ENCODE measurements around the gene LSP1.
"Not testable (repeated sequence)": the region's sequence is repeated elsewhere in the genome, so short reads cannot be mapped to it uniquely, and the experiment has no call there.

Gene LSP1

GRCh38 chr11:1864831-1865665, 12.2 kb downstream of the LSP1 start:
- DNase-seq (ENCODE audit: low read depth), result no peak

GRCh38 chr11:1866226-1866625, 13.3 kb downstream of the LSP1 start:
- DNase-seq (ENCODE audit: low read depth), result no peak

GRCh38 chr11:1866776-1867175, 13.9 kb downstream of the LSP1 start:
- no peak for DNase-seq (ENCODE audit: low read depth)

DNA sequence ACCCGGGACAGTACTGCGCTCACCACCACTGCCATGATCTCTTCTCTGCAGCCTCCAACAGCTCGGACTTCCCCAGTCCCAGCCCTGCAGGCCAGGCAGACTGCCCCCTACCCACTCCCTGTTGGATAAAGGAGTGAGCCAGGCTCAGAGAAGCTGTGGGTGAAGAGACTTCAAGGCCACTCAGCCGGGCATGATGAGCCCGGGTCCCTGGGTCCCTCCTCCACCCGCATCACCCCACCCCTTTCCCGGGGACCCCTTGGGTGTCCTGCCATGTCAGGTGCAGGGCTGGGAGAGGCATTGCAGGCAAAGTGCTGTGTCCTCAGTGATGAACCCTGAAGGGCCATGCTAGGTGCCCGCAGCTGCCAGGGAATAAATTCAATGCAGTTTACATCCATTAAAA, 14.5 kb downstream of the LSP1 start:
- no peak for DNase-seq (ENCODE audit: low read depth)

DNA sequence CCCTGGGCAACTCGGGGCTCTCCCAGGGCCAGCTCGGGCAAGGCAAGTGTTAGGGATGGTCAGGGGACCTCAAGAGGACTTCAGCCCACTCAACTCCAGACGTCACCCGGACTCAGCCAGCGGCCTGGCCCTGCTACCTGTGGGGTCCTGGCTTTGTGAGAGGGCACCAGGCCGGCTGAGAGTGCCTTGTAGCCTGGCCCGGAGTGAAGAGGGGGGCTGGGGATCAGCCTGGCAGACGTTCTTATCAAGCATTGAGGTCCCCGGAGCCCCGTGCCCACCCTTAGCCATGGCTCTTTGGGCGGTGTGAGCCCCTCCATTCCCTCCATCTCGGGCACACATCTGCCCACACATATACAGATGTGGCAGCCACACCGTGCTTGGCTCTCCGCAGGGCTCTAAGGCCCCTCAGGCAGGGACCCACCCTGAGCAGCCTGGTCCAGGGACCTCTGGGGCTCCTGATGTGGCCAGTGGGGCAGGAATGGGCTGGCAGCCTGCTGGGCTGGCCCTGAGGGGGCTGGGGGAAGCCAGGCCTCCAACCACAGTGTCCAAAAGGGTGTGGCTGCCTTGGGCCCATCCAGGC, 15.3 kb downstream of the LSP1 start:
- no peak for DNase-seq (ENCODE audit: low read depth)

DNA sequence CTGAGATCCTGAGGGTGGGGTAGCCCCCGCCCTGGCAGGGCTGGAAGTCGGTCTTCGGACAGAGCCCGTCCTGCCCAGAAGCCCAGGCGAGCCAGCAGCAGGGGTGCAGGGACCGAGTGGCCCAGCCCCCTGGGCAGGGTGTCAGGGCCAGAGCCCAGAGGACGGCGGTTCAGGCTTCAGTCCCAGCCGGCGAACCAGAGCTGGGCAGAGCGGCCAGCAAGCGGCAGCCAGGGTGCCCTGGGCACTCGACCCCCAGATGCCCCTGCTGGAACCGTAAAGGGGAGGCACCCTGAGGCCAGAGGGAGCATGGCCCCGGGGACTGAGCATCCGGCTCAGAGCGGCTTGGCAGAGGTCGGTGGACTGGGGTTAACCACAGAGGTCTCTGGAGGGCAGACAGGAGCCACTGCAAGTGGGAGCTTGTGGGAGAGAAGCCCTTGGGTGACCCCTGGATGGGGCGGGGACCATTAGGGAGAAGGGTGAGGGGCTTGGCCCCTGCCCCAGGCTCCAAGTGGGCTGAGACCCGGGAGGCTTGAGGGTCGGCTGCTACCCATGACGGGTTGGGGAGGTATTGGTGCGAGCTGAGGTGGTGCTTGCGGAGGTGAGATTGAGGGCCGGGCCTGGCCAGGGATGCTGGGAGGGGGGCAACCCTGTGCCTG, 15.9 kb downstream of the LSP1 start:
- DNase-seq (ENCODE audit: low read depth), result no peak

DNA sequence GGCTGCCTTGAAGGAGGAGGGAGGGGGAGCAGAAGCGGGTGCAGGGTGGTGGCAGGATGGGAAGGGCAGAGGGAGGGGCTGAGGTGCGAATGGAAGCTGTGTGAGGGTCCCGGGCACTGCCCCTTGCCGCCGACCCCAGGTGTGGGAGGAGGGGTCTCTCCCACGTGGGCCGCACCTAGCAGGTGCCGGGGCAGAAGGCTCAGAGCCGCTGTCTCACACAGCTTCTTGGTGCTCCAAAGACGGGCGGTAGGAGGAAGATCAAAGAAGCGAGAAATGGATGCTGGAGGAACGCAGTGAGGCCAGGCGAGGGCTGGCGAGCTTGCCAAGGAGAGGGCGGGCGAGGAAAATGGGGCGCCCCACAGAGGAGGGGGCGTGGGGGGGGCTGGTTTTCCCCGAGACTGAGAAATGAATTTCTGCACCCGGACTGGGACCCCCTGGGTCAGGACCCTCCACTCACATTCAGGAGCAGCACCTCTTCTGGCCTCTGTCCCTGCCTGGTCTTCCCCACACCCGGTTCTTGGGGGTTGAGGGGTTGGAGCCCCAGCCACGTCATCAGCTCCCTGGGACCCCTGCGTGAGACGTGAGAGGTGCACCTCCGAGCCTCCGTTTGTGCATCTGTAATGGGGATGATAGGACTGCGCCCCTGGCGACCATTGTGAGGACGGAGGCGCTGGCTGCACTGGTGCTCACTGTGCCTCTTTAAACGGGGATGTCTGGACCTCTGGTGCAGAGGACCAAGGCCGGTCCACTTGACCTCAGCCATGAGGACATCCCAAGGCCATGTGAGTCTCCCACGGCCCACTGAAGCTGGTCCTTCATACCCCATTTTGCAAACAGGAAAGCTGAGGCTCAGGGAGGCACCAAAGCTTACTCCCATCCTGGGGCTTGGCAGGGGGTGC, 16.8 kb downstream of the LSP1 start:
- no peak for DNase-seq (ENCODE audit: low read depth)

GRCh38 chr11:1870326-1870696, 17.4 kb downstream of the LSP1 start:
- DNase-seq (ENCODE audit: low read depth), result no peak

DNA sequence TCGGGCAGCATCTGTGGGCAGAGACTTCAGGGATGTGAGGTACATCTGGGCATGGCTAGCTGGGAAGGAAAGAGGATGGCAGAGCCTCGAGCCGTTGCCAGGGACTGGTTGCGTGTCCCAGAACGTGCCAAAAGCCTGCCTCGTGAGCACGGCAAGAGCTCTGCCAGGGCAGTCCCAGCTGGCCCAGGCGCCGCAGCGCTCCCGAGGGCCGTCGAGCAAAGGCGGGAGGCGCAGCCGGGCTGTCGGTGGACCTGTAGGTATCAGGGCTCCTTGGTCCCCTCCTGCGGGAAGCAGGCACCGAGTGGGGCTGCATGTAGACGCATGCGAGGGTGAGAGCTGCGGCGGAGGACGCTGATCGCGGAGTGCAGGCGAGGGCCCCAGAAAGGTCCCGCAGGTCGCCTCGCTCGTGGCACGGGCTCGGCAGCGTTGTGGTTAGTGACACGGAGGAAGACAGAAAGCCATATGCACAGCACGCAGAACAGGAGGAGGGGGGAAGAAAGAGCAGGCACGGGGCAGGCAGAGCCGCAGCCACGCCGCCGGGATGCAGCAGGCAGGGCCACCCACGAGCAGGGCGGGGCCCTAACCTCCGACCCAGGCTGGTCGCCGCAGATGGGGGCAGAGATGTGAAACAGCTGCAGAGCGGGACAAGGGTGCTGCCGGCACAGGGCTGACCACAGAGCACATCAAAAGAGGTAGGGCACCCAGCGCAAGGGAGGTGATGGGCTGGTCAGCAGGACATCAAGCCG, 18.0 kb downstream of the LSP1 start:
- no peak for DNase-seq (ENCODE audit: low read depth)

GRCh38 chr11:1871531-1871930, 18.6 kb downstream of the LSP1 start:
- no peak for DNase-seq (ENCODE audit: low read depth)

DNA sequence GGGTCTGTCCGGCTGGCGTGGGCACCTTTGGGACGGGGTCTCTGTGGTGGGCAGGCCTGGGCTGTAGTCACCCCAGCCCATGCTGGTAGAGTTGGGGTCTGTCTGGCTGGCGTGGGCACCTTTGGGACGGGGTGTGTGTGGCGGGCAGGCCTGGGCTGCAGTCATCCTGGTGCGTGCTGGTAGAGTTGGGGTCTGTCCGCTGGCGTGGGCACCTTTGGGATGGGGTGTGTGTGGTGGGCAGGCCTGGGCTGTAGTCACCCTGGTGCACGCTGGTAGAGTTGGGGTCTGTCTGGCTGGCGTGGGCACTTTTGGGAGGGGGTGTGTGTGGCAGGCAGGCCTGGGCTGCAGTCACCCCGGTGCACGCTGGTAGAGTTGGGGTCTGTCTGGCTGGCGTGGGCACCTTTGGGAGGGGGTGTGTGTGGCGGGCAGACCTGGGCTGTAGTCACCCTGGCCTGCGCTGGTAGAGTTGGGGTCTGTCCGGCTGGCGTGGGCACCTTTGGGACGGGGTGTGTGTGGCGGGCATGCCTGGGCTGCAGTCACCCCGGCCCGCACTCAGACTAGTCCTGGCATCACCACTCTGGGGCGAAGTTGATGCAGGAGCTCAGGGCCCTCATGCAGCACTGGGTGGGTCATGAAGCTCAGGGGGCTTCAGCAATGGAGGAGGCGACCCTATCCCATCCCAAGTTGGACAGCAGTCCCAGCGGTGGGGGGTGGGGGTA, 19.5 kb downstream of the LSP1 start:
- no peak for DNase-seq (ENCODE audit: low read depth)

- DNase-seq (ENCODE audit: low read depth), result peak; percentile 64
Measured at GRCh38 chr11:1873048-1873812, 20.3 kb downstream of the LSP1 start.

GRCh38 chr11:1873813-1874150, 20.9 kb downstream of the LSP1 start:
- DNase-seq (ENCODE audit: low read depth), result not testable (repeated sequence)

DNA sequence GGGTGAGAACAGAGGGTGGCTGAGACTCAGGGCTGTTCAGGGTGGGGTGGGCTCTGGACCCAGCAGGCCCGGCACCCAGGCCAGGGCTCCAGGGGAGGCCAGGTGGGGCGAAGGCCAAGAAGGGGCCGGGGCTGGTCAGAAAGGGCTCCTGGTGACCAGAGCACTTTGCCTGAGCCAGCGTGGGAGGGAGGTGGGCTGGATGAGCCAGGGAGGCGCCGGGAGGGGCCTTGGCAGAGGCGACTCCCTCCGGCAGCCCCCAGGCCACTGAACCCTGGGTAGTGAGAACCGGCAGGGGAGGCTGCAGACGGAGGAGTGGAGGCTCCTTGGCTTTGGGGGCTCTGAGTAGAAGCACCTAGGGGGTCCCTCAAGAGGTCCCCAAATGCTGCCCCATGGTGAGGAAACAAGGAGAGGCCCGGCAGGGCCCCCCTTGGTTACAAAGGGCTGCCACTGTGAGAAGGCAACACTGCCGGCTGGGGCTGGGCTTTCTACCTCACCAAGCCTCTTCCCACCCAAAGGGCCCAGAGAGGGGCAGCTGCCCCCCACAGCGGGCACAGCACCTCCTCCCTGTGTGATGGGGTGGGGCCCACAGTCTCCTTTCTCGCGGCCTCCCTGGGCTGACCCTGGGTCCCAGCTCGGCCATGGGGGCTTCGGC, 21.7 kb downstream of the LSP1 start:
- DNase-seq (ENCODE audit: low read depth), result not testable (repeated sequence)

- DNase-seq (ENCODE audit: low read depth), result peak; percentile 21
Measured at GRCh38 chr11:1875093-1875850, 22.4 kb downstream of the LSP1 start.

DNA sequence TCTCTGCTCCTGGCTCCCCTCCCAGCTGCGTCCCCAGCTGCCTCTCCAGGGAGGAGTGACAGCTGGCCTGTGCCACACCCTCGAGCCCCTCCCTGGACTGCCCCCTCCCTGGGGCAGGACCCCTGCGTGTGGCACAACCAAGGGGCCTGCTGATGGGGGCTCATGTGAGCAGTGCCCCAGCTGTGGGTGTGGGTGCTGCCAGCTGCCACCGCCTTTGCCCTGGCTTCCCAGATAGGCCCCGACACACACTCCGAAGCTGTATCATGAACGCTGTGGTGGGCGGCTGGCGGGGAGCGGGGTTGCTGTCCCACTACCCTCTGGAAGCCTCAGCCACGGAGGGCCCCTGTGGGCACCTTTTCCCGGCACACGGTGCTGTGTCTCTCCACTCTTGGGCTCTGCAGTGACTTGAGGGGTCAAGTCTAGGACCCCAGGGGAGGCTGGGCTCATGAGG, 23.0 kb downstream of the LSP1 start:
- DNase-seq (ENCODE audit: low read depth), result not testable (repeated sequence)

DNA sequence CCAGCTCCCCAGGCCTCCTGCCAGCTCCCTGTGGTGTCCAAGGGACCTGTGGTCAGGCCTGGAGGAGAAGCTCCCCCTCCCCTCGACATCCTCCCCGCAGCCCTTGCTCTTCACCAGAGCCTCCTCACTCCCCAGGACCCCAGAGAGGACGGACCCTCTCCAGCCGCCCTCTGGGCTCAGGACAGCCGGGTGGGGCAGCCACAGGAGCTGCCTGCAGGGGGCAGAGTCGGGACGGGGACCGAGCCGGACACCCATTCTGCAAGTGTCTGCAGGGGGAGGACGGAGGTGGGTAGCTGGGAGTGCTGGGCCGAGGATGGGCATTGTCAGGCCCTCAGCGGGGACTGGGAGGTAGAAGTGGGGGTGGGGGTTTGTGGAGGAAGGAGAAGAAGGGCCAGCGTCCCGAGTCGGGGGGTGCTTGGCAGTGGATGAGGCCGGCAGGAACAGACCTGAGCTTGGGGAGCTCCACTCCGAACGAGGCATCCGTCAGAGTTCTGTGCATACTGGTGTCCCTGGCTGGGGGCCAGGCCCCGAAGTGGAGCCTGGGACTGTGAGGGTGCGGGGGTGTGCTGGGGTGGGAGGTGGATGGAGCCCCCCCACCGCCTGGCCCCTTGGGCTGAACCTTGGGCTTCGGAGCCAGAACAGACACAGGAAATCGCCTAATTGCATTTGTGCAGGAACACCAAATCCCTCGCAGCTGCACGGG, 23.6 kb downstream of the LSP1 start:
- peak; percentile 88 for DNase-seq (ENCODE audit: low read depth)

Data from iris pigment epithelial cell (primary cell).